GM19324 (cell line): ENCODE results near the gene DRAM1.
"Not testable (repeated sequence)": the region's sequence is repeated elsewhere in the genome, so short reads cannot be mapped to it uniquely, and the experiment has no call there.

Experiments
- ATAC-seq: cut with Tn5 transposase; IDR thresholded peaks from one replicate; pipeline ENCODE4 v1.9.1; 2021; ENCODE audit warnings: mild to moderate bottlenecking, moderate library complexity; ENCODE audit not compliant: unreplicated experiment, low FRiP score

DRAM1 gene

DNA sequence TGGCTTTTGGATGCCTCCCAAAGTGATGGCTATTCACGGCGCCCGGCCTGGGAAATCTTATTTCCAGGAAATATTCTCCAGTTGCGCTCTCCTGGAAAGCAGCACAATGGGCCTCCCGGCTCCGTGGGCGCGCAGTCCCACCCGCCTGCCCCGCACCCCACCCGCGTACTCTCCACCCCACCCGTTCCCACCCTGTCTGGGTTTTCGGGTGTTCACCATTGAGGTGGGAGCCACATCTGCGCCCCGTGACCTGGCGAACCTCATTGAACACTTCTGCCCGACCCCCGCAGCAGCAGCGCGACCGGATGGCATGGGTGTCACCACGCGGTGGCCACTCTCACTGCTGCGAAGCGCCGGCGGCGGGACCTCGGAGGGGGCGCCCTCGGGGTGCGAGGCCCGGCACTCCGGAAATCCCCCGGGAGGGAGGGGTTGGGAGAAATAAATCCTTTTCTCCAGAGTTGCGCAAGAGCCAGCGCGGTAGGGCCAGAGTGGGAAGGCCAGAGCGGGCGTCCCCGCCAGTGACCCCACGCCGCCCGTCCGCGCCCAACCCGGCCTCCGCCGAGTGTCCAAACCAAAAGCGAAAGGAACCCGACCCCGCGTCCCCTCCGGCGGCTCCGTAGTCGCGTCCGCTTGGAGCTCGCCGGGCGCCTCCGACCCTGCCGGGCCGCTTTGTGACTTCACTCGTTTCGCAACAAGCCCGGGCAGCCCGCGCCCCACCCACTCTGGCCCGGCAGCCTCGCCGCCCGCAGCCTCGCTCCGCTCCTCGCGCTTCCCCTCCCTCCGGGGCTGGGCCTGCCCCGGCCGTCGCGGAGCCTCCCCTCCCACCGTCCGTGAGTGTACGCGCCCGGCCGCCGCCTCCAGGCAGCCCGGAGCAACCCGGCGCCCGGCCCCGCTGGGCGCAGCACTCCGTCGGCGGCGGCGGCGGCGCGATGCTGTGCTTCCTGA, at the start of gene DRAM1:
DRAM1 (plus strand) TSS at position 720 of the 945 bp plus-strand sequence; CDS start at position 930, 210 bp downstream.
- ATAC-seq: peak; percentile 86

DNA sequence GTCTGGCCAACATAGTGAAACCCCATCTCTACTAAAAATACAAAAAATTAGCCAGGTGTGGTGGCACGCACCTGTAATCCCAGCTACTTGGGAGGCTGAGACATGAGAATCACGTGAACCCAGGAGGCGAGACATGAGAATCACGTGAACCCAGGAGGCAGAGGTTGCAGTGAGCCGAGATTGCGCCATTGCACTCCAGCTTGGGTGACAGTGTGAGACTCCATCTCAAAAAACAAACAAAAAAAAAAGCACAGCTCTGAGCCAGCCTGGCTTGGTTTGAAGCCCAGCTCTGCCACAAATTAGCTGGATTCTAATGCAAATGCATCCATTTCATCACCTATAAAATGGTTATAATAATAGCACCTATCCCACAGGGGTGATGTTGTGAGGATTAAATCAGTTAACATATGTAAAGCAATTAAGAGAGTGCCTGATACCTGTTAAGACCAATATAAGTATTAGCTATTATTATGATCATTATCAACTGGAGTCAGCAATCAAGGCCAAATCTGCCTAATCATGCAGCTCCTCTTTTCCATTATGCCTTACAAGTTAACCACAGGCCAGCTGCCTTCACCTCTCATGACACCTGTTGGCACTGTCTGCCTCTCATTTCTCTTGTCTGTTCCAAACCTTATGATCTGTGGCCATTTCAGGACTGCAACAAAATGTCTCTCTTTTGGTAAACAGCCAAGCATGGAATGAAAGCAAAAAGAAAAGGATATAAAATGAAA, 48.8 kb upstream of the DRAM1 start:
- no peak for ATAC-seq

- ATAC-seq: peak; percentile 1
Measured at GRCh38 chr12:101829639-101830366, 47.6 kb upstream of the DRAM1 start.

- peak; percentile 94 for ATAC-seq
Measured at GRCh38 chr12:101830367-101831325, 46.7 kb upstream of the DRAM1 start, which contains the start of gene GNPTAB. Gene GNPTAB (minus strand): TSS chr12:101830959. CDS start chr12:101830675, 284 bp downstream.

GRCh38 chr12:101832030-101832429, 45.4 kb upstream of the DRAM1 start:
- no peak for ATAC-seq

- ATAC-seq: no peak
Measured at GRCh38 chr12:101838628-101839323, 38.6 kb upstream of the DRAM1 start.

DNA sequence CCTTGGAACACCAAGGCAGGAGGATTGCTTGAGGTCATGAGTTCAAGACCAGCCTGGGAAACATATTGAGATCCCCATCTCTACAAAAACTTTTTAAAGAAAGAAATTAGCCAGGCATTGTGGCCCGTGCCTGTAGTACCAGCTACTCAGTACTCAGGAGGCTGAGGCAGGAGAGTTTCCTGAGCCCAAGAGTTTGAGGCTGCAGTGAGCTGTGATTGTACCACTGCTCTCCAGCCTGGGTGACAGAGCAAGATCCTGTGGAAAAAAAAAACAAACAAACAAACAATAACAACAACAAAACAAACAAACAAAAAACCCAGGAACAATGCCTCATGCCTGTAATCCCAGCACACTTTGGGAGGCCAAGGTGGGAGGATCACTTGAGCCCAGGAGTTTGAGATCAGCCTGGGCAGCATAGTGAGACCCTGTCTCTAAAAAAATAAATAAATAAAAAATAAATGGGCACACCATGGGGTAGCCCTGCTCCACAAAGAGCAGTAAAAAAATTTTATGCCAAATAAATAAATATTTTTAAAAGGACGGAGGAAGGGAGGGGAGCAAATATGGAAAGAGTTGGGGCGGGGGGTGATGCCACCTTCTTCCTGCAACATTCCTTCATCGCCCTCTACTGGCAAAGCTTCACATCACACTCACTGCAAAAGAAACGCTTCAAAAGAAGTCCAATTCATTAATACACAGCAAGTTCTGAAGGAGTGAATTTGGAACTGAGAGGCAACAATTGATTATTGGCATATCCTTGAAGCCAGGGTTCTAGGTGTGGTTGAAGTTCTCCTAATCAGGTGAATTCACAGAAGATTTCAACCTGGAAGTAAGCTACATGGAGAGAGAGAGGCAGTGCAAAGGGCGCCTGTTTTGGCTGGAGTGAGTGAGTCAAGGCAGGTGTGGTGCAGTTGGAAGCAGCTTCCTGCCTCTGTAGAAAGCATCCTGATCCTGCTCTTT, 37.8 kb upstream of the DRAM1 start:
- ATAC-seq: no peak

GRCh38 chr12:101841069-101841468, 36.3 kb upstream of the DRAM1 start:
- ATAC-seq: no peak

DNA sequence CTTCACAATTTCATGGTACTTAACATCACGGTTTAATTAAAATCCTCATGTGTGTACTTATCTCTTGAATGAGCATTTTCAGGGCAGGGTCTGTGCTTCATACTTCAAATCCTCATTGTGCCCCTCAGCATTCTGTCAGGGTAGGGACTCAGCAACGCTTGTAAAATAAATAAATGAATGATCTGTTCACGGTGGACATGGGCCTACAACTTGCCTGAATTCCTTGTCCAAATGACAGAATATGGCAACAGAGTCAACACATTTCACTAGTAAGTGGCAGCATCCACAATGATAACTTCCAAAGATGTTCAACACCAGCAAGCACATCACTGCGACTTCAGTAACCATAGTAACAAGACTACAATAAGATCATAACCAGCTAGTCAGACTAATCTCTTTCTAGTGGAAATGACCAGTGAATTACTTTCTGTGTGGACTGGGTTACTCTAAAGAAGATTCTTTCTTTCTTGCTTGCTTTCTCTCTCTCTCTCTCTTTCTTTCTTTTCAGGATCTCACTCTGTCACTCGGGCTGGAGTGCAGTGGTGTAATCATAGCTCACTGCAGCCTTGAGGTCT, 32.2 kb upstream of the DRAM1 start:
- ATAC-seq: no peak

- no peak for ATAC-seq
Measured at GRCh38 chr12:101847325-101847724, 30.1 kb upstream of the DRAM1 start.

GRCh38 chr12:101850199-101850598, 27.2 kb upstream of the DRAM1 start:
- no peak for ATAC-seq

DNA sequence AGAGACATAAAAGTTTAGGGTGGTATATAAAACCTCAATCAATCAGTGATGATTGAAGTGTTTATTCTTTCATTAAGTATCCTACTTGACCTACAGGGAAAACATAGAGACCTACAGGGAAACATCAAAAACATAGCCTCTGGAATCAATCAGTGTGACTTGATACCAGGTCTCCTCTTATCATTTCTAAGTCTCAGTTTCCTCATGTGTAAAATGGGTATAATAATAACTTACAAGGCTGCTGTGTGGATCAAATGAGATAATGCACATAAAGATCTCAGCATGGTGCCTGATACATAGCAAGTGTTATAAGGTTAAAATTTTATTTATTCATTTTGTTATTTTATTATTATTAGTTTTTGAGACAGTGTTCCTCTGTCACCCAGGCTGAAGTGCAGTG, 24.4 kb upstream of the DRAM1 start:
- ATAC-seq: no peak

DNA sequence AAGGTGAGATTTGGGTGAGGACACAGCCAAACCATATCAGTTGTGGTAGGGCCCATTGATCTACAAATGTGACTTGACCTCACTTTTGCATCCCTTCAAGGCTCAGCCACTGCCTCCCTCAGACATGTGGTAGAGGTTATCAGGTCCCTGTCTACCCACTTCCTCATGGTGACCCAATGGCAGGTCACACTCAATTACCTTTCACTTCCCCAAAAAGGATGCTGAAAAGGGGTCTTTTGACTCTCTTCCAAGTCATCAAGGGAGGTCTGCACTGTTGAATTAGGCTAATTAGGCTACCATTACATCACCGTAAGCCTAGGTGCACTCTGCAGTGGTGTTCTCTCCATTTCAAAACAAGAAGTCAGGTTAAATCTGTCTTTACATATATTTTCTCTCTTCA, 22.6 kb upstream of the DRAM1 start:
- ATAC-seq: peak; percentile 60

DNA sequence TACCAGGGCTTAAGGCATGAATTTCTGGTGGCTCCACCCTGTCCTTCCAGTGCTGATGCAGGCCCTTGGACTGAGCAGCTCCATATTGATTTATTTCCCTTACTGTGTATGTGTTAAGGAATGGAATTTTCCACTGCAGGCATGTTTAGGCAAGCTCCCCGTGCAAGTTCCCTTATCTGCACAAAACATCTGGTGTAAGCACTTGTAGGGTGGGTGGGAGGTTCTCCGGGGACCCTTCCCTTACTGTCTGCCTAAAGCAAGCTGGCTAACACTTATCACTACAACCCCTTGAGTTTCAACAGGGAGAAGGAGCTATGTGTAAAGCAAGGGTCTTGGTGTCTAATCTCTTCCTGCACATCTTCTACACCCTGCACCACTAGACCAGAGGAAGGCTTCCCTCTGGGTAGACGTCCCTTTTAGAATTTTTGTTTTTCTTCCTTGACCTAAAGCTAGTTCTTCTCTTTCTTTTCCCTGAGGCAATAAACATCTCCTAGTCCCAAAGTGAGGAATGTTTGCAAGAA, 22.0 kb upstream of the DRAM1 start:
- no peak for ATAC-seq

- ATAC-seq: no peak
Measured at GRCh38 chr12:101855976-101856375, 21.4 kb upstream of the DRAM1 start.

- not testable (repeated sequence) for ATAC-seq
Measured at GRCh38 chr12:101856614-101857013, 20.8 kb upstream of the DRAM1 start.

- no peak for ATAC-seq
Measured at GRCh38 chr12:101857043-101857558, 20.3 kb upstream of the DRAM1 start.
